ENCODE results near the gene USP14.

- TF ChIP-seq, protein P1, sequence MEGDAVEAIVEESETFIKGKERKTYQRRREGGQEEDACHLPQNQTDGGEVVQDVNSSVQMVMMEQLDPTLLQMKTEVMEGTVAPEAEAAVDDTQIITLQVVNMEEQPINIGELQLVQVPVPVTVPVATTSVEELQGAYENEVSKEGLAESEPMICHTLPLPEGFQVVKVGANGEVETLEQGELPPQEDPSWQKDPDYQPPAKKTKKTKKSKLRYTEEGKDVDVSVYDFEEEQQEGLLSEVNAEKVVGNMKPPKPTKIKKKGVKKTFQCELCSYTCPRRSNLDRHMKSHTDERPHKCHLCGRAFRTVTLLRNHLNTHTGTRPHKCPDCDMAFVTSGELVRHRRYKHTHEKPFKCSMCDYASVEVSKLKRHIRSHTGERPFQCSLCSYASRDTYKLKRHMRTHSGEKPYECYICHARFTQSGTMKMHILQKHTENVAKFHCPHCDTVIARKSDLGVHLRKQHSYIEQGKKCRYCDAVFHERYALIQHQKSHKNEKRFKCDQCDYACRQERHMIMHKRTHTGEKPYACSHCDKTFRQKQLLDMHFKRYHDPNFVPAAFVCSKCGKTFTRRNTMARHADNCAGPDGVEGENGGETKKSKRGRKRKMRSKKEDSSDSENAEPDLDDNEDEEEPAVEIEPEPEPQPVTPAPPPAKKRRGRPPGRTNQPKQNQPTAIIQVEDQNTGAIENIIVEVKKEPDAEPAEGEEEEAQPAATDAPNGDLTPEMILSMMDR (conservative IDR thresholded peaks at IDR 0.05; ENCODE audit: low read length), result no peak
- no peak for TF ChIP-seq EZH2phosphoT487 (IDR thresholded peaks at IDR 0.05; ENCODE audit: borderline replicate concordance)
Observed at GRCh38 chr18:195651-196050, 37.3 kb downstream of the USP14 start.
